ENCODE data around the gene MRPL18.
A peak's percentile ranks its signal among the peaks of the same experiment; 100 is the strongest.
"Not testable (repeated sequence)": the region's sequence is repeated elsewhere in the genome, so short reads cannot be mapped to it uniquely, and the experiment has no call there.

The MRPL18 gene

GRCh38 chr6:159790149-159790955, at the start of gene MRPL18:
MRPL18 (plus strand) TSS chr6:159790467; CDS start chr6:159790588, 121 bp downstream.
- DNase-seq = peak; percentile 81 to 88

DNA sequence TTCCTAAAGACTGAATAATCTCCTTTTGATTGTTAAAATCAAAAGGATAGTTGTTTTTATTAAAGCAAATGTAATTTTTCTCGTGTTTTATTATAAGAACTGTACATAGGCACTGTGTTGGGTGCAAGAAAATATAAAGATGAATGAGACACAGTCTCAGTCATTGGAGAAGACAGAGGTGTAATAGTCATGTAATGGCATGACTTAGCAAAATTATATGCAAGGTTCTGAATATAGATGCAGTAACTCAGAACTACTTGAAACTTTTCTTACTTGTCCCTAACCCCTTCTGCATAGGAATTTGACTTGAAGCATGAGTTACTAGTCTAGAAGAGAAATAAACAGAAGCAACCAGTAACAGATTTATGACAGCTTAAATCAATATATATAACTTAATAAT, 48.1 kb upstream of the MRPL18 start:
- no peak for DNase-seq

GRCh38 chr6:159745081-159745480, 45.2 kb upstream of the MRPL18 start:
- no peak for DNase-seq

- DNase-seq = no peak
Observed at GRCh38 chr6:159746759-159747158, 43.5 kb upstream of the MRPL18 start.

DNA sequence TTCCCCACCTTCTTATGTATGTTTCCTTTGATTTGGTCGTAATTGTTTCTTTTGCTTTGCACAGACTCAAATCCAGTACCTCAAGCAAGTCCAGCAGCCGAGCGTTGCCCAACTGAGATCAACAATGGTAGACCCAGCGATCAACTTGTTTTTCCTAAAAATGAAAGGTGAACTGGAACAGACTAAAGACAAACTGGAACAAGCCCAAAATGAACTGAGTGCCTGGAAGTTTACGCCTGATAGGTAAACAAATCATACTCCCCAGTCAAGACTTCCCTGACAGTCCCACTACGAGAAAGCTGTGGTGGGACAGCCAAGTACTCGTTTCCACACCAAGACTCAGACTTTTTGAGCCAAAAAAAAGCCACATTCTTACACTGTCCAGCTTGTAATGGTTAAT, 42.1 kb upstream of the MRPL18 start:
- not testable (repeated sequence) for DNase-seq

DNA sequence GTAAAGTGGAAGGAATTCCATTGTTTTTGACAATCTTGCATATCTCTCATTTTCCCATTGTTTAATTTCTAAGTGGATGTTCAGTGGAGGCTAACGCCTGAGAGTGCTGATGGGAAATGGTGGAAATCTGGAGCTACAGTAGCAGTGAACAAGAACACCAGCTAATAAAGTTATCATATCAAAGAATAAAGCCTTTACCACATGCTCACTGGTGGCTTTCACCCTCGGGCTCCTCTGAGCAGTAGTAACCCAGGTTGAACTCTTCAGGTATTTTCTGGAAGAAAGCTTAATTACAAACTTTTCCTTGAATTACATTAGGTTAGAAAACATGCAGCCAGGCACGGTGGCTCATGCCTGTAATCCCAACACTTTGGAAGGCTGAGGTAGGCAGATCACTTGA, 38.8 kb upstream of the MRPL18 start:
- DNase-seq = no peak

DNA sequence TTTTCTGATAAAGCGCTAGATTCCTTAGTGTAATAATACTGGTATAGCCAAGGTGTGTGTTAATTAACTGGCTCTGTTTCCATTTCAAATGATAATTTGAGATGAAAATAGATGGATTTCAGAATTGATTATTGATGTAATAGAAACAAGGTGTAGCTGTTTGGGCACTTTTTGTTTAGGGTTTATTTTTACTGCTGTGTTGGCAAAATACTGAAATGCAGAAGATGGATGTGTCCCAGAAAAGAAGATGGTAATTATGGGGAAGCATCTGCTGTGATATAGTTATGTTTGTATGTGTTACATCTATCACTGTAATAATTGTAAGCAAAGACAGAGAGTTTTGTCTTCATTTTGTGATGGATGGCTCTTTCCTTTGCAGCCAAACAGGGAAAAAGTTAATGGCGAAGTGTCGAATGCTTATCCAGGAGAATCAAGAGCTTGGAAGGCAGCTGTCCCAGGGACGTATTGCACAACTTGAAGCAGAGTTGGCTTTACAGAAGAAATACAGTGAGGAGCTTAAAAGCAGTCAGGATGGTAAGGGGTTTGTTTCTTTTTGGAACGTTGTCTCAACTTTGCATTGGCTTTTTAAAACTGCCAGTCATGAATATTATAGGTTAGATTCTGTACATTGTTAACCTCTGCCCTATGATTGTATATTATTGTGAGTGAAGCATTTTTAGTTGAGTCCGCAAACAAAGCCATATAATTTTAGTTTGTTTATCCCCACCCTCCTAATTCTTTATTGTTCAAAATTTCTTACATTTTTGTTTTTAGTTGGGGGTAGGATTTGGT, 37.0 kb upstream of the MRPL18 start:
- DNase-seq = no peak

DNA sequence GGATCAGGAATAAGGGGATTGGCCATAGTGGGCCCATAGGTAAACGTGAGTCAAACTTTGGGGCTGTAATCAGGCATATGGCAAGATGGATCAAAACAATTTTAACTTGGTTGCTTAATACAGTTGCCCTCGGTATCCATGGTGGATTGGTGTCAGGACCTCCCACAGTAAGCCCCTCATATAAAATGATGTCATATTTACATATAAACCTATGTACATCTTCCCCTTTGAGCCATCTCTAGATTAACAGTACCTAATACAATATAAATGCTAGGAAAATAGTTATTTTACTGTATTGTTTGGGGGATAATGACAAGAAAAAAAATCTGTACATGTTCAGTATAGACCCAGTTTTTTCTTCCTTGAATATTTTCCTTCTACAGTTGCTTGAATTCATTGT, 35.9 kb upstream of the MRPL18 start:
- DNase-seq = no peak

GRCh38 chr6:159754959-159755914, 35.0 kb upstream of the MRPL18 start:
- no peak for DNase-seq

GRCh38 chr6:159756508-159756907, 33.8 kb upstream of the MRPL18 start:
- no peak for DNase-seq

GRCh38 chr6:159758031-159759001, 32.0 kb upstream of the MRPL18 start:
- no peak for DNase-seq

DNA sequence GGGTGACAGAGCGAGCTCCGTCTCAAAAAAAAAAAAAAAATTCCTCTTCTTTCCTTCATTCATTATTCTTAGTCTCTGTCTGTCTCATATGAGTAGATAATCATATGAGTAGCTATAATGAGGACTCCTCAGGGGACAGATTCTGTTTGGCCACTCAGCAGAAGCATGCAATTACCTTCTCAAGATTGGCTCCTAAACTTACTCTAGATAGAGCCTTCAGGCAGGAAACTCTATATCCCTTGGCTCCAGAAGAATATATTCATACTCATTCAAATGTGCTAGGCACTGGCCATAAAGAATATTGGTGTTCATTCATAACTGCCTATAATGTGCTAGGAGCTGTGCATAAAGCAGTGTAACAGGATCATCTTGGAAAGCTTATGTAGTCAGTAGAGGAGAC, 30.6 kb upstream of the MRPL18 start:
- DNase-seq = no peak

- DNase-seq = no peak
Observed at GRCh38 chr6:159760602-159761057, 29.6 kb upstream of the MRPL18 start.

DNA sequence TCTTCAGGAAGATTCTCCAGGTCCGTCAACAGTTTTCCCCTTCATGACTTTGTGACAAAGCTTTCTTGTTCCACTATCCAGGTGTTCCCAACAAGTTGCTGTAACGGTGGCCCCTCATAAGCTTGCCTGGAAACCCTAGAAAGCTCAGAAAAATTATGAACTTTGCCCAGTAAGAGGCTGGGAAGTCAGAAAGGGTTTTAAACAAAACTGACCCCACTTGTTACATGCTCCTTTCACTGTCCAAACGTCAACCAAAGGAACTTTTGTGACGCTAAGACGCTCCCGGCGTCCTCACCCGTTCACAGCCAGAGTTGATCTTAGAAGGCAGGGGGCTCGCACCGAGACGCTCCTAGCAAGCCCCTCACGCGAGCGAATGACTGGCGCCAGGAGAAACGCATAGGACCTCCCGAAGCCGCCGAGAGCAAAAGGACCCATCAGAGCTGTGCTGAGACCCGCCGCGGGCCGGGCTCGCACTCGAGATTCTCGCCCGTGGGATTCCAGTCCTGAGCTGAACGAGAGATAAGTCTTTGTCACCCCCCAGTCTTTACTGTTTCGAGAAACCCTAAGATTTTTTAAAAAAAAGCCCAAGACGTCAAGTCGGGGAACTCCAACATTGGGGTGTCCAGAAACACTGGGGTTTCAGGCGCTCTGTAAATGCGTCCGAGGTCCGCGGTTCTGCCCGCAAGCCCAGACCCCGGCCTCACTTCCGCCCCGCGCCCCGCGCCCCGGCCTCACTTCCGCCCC, 29.0 kb upstream of the MRPL18 start:
- peak in 1 of 2 experiments; percentile 19 for DNase-seq

GRCh38 chr6:159761873-159762680, 28.2 kb upstream of the MRPL18 start, which contains the start of gene ACAT2:
ACAT2 (plus strand) TSS chr6:159762045; CDS start chr6:159762088, 43 bp downstream.
- DNase-seq = peak; percentile 88 to 91

GRCh38 chr6:159762681-159763293, 27.5 kb upstream of the MRPL18 start:
- peak; percentile 3 to 13 for DNase-seq

- no peak for DNase-seq
Observed at GRCh38 chr6:159766906-159767305, 23.4 kb upstream of the MRPL18 start.

GRCh38 chr6:159769470-159769869, 20.8 kb upstream of the MRPL18 start:
- DNase-seq = no peak

DNA sequence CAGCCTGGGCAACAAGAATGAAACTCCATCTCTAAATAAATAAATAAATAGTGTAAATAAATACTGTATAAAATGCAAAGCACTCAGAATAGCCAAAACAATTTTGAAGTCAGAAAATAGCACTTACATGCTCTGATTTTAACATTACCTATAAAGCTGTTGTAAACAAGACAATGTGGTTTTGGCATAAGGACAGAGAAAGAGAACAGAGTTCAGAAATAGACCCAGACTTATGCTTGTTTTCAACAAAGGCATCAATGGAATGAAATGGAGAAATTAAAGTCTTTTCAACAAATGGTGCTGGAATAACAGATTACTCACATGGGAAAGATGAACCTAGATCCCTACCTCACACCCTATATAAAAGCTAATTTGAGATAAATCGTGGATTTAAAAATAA, 18.1 kb upstream of the MRPL18 start:
- DNase-seq = no peak

Data from stimulated activated CD4-positive, alpha-beta T cell treated with anti-CD3 and anti-CD28 coated beads, Interleukin-4, amount 100 ng/mL, for 4 hours (primary cell).